DMS153 treated with DMSO at 0.1 percent for 48 hours (cell line): Measurements from ENCODE around the gene CDK5R1.
"Not testable (repeated sequence)": the region's sequence is repeated elsewhere in the genome, so short reads cannot be mapped to it uniquely, and the experiment has no call there.

ENCODE experiments used
- DNase-seq: peaks from one replicate; lab custom pipeline; 2025; ENCODE audit not compliant: unreplicated experiment; lab: John Stamatoyannopoulos, UW

The CDK5R1 gene

GRCh38 chr17:32486701-32487472, at the start of gene CDK5R1:
TSS of gene CDK5R1 (plus strand) at chr17:32486993. CDS start at chr17:32487621, 628 bp downstream.
- DNase-seq, result no peak

GRCh38 chr17:32440722-32441121, 46.1 kb upstream of the CDK5R1 start:
- no peak for DNase-seq

DNA sequence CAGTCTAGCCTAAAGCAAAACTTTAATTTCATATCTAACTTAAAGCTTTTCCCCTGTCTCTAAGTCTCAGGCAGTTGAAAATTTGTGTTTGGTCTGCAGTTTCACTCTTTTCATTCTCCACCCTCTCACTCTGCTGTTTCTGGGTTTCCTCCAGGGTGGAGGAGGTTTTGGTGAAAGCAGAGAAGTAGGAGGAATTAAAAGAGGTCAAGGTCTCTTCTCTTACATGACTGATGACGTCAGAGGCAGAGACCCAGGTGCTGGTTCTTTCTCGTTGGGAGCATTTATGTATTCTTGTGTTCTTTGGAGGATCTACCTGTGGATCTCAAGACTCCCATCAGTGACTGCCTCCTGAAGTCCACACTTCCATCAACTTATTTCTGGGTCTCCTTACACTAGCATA, 44.9 kb upstream of the CDK5R1 start:
- DNase-seq, result no peak

DNA sequence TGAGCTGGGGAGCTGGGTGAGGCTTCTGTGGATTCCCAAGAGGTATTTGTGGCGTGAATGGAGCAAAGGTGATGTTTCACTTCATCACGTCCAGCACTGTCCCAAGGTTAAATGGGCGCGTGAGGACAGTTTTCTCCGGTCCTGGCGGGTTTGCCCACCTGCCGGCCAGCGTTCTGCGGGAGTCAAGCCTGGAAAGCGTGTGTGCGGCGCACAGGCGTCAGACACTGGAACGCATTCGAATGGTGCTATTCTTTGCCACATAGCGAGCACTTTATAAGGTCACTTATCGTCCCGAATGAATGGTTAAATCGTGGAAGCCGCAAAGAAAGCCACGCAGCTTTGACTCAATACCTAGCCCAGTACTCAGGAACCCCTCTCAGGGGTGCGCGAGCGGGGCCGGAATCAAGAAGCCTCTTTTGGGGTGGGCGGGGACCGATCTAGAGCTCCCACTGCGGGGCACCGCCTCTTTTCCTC, 42.9 kb upstream of the CDK5R1 start:
- no peak for DNase-seq

GRCh38 chr17:32444301-32445073, 42.3 kb upstream of the CDK5R1 start, which contains the start of gene PSMD11:
TSS of gene PSMD11 (plus strand) at chr17:32444510. CDS start at chr17:32444524, 14 bp downstream.
- DNase-seq, result peak; percentile 38

GRCh38 chr17:32445074-32445415, 41.7 kb upstream of the CDK5R1 start:
- DNase-seq, result no peak

GRCh38 chr17:32445497-32445896, 41.3 kb upstream of the CDK5R1 start:
- DNase-seq, result no peak

GRCh38 chr17:32445971-32446370, 40.8 kb upstream of the CDK5R1 start:
- no peak for DNase-seq

GRCh38 chr17:32446949-32447348, 39.8 kb upstream of the CDK5R1 start:
- DNase-seq, result no peak

DNA sequence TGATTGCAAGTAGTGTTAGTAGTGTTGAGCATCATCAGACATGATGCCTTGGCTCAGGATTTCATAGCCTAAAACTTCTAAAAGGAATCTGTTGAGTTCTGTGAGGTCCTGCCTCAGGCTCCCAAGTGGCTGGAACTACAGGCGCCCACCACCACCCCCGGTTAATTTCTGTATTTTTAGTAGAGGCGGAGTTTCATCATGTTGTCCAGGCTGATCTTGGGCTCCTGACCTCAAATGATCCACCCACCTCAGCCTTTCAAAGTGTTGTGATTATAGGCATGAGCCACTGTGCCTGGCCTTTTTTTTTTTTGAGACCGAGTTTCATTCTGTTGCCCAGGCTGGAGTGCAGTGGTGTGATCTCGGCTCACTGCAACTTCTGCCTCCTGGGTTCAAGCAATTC, 36.8 kb upstream of the CDK5R1 start:
- DNase-seq, result no peak

DNA sequence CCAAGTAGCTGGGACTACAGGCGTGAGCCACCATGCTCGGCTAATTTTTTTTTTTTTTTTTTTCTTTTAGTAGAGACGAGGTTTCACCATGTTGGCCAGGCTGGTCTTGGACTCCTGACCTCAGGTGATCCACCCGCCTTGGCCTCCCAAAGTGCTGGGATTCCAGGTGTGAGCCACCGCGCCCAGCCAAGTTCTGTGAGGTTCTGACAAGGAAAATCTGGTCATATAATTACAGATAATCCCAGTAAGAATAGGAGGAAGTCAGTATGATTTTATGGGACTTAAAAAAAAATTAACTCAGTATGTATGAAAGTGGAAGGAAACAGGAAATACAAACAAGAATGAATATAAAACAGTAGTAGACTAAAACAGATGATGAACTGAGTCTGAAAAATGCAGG, 36.4 kb upstream of the CDK5R1 start:
- not testable (repeated sequence) for DNase-seq

DNA sequence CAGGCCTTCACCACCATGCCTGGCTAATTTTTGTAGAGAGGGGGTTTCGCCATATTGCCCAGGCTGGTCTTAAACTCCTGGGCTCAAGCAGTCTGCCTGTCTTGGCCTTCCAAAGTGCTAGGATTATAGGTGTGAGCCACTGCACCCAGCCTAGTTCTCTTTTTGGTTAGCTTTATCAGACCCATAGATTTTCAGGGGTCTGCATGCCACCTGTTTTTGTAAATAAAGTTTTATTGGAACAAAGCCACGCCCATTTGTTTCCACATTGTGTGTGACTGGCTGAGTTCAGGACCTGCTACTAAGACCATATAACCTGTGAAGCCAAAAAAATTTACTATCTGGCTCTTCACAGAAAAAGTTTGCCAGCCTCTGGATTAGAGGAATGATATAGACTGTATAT, 34.9 kb upstream of the CDK5R1 start:
- DNase-seq, result no peak

DNA sequence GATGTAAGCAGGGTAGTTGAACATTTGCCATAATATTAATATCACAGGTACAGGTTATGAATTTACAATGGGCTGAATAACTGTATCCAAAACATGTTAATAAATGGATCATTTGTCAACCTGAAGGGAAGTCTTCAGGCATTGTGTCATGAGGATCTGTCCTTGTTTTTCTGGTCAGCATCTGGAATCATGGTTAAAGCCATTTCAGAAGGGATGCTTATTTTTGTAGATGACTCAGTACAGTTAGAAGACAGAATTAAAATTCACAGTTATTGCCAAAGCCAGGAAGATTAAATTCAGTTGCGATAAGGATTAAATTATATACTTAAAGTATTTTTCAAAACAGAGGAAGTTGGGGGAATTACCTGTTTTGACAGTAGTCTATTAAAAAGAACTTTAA, 34.5 kb upstream of the CDK5R1 start:
- no peak for DNase-seq

GRCh38 chr17:32453370-32453769, 33.4 kb upstream of the CDK5R1 start:
- no peak for DNase-seq

DNA sequence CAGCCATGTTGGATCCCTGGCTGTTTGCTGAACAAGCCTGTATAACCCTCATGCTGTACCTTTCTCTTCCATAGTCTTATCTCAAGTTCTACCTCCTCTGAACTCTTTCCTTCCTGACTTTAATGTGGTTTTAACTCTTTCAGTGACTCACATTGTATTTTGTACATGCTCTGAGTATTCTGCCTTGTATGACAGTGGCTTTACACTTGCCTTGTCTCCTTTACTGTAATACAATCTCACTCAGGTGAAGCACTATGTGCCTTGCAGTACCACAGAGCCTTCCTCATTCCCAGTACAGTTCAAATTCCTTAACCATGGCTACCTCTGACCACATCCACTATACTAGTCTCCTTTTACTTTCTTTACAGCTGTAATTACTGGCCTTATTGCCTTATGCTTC, 28.4 kb upstream of the CDK5R1 start:
- DNase-seq, result no peak

DNA sequence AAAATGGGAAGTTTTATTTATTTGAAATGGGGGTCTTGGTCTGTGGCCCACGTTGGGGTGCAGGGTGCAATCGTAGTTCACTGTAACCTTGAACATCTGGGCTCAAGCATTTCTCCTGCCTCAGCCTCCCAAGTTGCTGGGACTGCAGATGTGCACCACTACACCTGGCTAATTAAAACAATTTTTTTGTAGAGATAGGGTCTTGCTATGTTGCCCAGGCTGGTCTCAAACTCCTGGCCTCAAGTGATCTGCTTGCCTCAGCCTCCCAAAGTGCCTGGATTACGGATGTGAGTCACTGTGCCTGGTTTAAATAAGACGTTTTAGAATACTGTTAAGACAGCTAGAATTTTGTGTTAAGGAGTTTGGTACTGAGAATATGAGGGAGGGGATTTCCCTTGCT, 26.7 kb upstream of the CDK5R1 start:
- no peak for DNase-seq

GRCh38 chr17:32461498-32461852, 25.3 kb upstream of the CDK5R1 start:
- DNase-seq, result no peak

DNA sequence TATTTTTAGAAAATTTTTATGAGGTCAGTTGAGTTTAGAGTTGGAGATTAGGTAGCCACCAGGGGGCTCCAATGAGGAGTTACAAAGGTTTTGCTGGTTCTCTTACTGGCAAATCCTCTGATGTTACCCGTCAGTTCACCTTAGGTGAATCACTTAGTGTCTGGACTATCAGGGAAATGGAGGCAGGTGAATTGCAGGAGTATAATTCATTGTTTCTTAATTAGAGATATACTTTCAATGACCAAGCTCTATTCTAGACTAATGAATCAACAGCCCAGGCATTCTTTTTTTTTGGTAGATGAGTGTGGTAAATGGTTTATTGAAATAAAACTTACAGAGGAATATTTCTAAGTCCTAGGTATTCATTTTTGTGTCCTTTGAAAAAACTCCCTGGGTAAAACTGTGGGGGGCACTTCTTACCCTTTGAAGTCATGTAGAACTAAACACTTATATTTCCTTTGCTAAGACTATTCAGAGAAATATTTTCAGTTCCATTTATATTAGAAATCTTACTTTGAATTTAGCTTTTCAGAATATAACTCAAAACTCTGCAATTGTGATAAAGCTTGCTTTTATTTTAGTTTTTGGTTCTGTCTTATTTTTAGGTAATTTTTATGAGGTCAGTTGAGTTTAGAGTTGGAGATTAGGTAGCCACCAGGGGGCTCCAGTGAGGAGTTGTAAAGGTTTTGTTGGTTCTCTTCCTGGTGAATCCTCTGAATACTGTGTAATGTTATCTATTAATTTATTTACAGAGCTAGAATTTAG, 24.8 kb upstream of the CDK5R1 start:
- DNase-seq, result no peak

DNA sequence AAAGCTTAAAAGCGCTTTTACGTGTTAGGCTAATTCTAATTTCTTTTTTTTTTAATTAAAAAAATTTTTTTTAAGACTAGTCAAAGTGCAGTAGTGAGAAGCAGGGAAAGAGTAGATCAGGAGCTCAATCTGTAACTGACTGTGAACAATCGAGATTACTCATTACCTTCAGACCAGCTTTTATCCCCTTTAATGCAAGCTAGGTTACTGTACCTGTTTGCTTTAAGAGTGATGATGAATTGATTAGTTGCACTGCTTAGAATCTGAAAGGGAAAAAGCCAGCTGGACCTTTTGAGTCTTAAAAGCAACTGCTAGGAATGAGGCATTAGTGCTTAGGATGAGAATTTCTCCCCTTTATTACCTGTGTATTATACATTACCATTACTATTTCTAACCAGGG, 23.5 kb upstream of the CDK5R1 start:
- no peak for DNase-seq

GRCh38 chr17:32464374-32464773, 22.4 kb upstream of the CDK5R1 start:
- DNase-seq, result no peak

GRCh38 chr17:32467949-32468348, 18.8 kb upstream of the CDK5R1 start:
- DNase-seq, result no peak
